H1 (cell line): ENCODE results near the gene FAM219A. TPM values are rescaled to one million over a fixed set of nuclear protein-coding genes. Genes with fewer than 3 reads are reported as not detected.

Experiments used
- CEBPB ChIP-seq: IDR thresholded peaks from 2 replicates; pipeline ENCODE4 v1.6.1; 2012; ENCODE audit warnings: low read depth, low read length
- CHD1 ChIP-seq: IDR thresholded peaks from 2 replicates; pipeline ENCODE4 v1.6.1; 2012; ENCODE audit warnings: low read depth, low read length, improper control_type of control experiment
- CHD2 ChIP-seq: IDR thresholded peaks from 2 replicates; pipeline ENCODE4 v1.6.1; 2012; ENCODE audit warnings: low read length, improper control_type of control experiment
- EZH2 ChIP-seq: fragments of 200-600 bp; sonication (generic); IDR thresholded peaks from 2 replicates; pipeline ENCODE4 v1.7.1; 2012; ENCODE audit warnings: low read depth, mild to moderate bottlenecking, moderate library complexity, low read length, inconsistent platforms; ENCODE audit not compliant: severe bottlenecking
- JUN ChIP-seq: IDR thresholded peaks from 2 replicates; pipeline ENCODE4 v1.6.1; 2011; ENCODE audit warnings: low read depth, mild to moderate bottlenecking, improper control_type of control experiment, low read length
- MAX ChIP-seq: IDR thresholded peaks from 2 replicates; pipeline ENCODE4 v1.6.1; 2012; ENCODE audit warnings: inconsistent platforms
- NANOG ChIP-seq: IDR thresholded peaks from 2 replicates; pipeline ENCODE4 v1.6.1; 2011; ENCODE audit warnings: low read length, low read depth, mild to moderate bottlenecking, inconsistent platforms; ENCODE audit not compliant: insufficient read depth, poor library complexity, severe bottlenecking
- POLR2AphosphoS5 ChIP-seq: IDR thresholded peaks from 2 replicates; pipeline ENCODE4 v1.6.1; 2011; ENCODE audit warnings: low read depth, low read length
- RFX5 ChIP-seq: IDR thresholded peaks from 2 replicates; pipeline ENCODE4 v1.6.1; 2011; ENCODE audit warnings: low read depth, low read length, improper control_type of control experiment, borderline replicate concordance
- RNF2 ChIP-seq: fragments of 200-900, 300-1000 bp; sonication (generic); IDR thresholded peaks from 2 replicates; pipeline ENCODE4 v1.7.1; 2016; ENCODE audit warnings: borderline replicate concordance, low read depth, mild to moderate bottlenecking, antibody characterized with exemption, low read length; ENCODE audit not compliant: poor library complexity, severe bottlenecking; ENCODE audit errors: missing control alignments
- RXRA ChIP-seq: IDR thresholded peaks from 2 replicates; pipeline ENCODE4 v1.6.1; 2011; ENCODE audit warnings: low read depth, mild to moderate bottlenecking, low read length, moderate library complexity; ENCODE audit not compliant: insufficient read depth
- TAF1 ChIP-seq: IDR thresholded peaks from 2 replicates; pipeline ENCODE4 v1.6.1; 2011; ENCODE audit warnings: mild to moderate bottlenecking, low read depth, low read length
- TCF12 ChIP-seq: IDR thresholded peaks from 2 replicates; pipeline ENCODE4 v1.6.1; 2011; ENCODE audit warnings: low read depth, mild to moderate bottlenecking, low read length
- ZNF274 ChIP-seq: IDR thresholded peaks from 2 replicates; pipeline ENCODE4 v1.7.0; 2012; ENCODE audit warnings: low read length, borderline replicate concordance; ENCODE audit errors: extremely low read depth
- polyA plus RNA-seq, 7 experiments: library from polyadenylated mRNA; depleted of rRNA in 3 of 7; stranded (reverse) in 5 of 7; unstranded in 2 of 7; fragments of >200 nt in 5 of 7; fragments of 200-250 nt in 2 of 7; gene quantifications; 1 replicate in 5 of 7; 2 replicates in 1 of 7; 4 replicates in 1 of 7; pipeline versions ENCODE4 v1.2.1 to v1.2.3, GENCODE V29; 2011 to 2013; ENCODE audit warnings: missing spikeins in 2 of 7, mixed read lengths in 2 of 7
- total RNA-seq: library from RNA; stranded (reverse); fragmentation: NEBNext Ultra II Directional; extraction: Animal tissue kit (Norgen Biotek cat#: 25700); gene quantifications from 2 replicates; pipeline ENCODE4 v1.2.1, GENCODE V29; 2021

The FAM219A gene
- total and polyA plus RNA-seq, 2 of the 8 experiments (the other 6 are each of a cell fraction or from before 2014, with no cell fraction given) = 7.7 to 10.4 TPM

GRCh38 chr9:34377404-34377746 lies 81.0 kb downstream of the FAM219A start (continued):
- TF ChIP-seq ZNF274 (no peak), CHD2 (no peak), TCF12 (no peak), MAX (0 out of 2 replicates have a peak, but pooled peaks have one; percentile 3), RFX5 (no peak), EZH2 (no peak), POLR2AphosphoS5 (no peak), JUN (no peak), RXRA (no peak), CHD1 (no peak), CEBPB (0 out of 2 replicates have a peak, but pooled peaks have one; percentile 10), TAF1 (0 out of 2 replicates have a peak, but pooled peaks have one; percentile 11), RNF2 (no peak), NANOG (no peak)
